Chondrocyte (in vitro differentiated cells): ENCODE measurements around the gene CRB1. TPM values are rescaled to one million over a fixed set of nuclear protein-coding genes. Genes with fewer than 3 reads are reported as not detected.
A peak's percentile ranks its signal among the peaks of the same experiment; 100 is the strongest.

Source experiments
- DNase-seq: peaks from one replicate; pipeline ENCODE4 v3.0.0; 2021; ENCODE audit warnings: mixed read lengths, low spot score
- H3K27ac Mint-ChIP-seq: one replicate; pipeline ENCODE4 v1.8.0; 2021; ENCODE audit warnings: mild to moderate bottlenecking, moderate library complexity, mixed read lengths; ENCODE audit not compliant: unreplicated experiment
- H3K27me3 Mint-ChIP-seq: 2 replicates; pipeline ENCODE4 v1.8.0; 2021; ENCODE audit warnings: low read depth, mixed read lengths
- H3K36me3 Mint-ChIP-seq: 2 replicates; pipeline ENCODE4 v1.8.0; 2021; ENCODE audit warnings: low read depth, mixed read lengths
- H3K4me1 Mint-ChIP-seq: 2 replicates; pipeline ENCODE4 v1.8.0; 2021; ENCODE audit warnings: low read depth, mild to moderate bottlenecking, mixed read lengths
- H3K4me3 Mint-ChIP-seq: one replicate; pipeline ENCODE4 v1.8.0; 2021; ENCODE audit warnings: mild to moderate bottlenecking, moderate library complexity, mixed read lengths; ENCODE audit not compliant: unreplicated experiment
- H3K9me3 Mint-ChIP-seq: 2 replicates; pipeline ENCODE4 v1.8.0; 2021; ENCODE audit warnings: low read depth, mixed read lengths
- CTCF ChIP-seq: fragments of 200-600 bp; sonication (generic); IDR thresholded peaks from 2 replicates; pipeline ENCODE4 v1.5.0; 2021; ENCODE audit warnings: antibody characterized with exemption, mild to moderate bottlenecking, moderate library complexity
- total RNA-seq: library from RNA; stranded (reverse); gene quantifications from 3 replicates; pipeline ENCODE4 v1.2.1, GENCODE V29; 2021

CRB1 gene
- total RNA-seq, 1 donor from 2014 or later: not detected

- no peaks in the 10 kb centered on the region for H3K27me3 Mint-ChIP-seq
- H3K4me3 Mint-ChIP-seq: no peak overlapping the region
Measured at GRCh38 chr1:197435224-197435623, 167.2 kb downstream of the CRB1 start.

GRCh38 chr1:197437601-197438000 lies 169.5 kb downstream of the CRB1 start:
- Mint-ChIP-seq H3K27ac (no peak overlapping the region), H3K27me3 (no peaks in the 10 kb centered on the region), H3K9me3 (no peaks in the 10 kb centered on the region), H3K4me3 (no peak overlapping the region), H3K4me1 (peaks cover 46% of the 10 kb centered on the region), H3K36me3 (no peaks in the 10 kb centered on the region)
- no peak for DNase-seq
- no peak for TF ChIP-seq CTCF

More at GRCh38 chr1:197435224-197435623, 167.2 kb downstream of the CRB1 start:
- no peak overlapping the region for H3K27ac Mint-ChIP-seq
- no peaks in the 10 kb centered on the region for H3K36me3 Mint-ChIP-seq
- no peaks in the 10 kb centered on the region for H3K9me3 Mint-ChIP-seq
- TF ChIP-seq CTCF: no peak
- DNase-seq: no peak
- peaks cover 23% of the 10 kb centered on the region for H3K4me1 Mint-ChIP-seq

GRCh38 chr1:197438010-197438790 lies 170.1 kb downstream of the CRB1 start:
- peaks cover 47% of the 10 kb centered on the region for H3K4me1 Mint-ChIP-seq
- no peaks in the 10 kb centered on the region for H3K9me3 Mint-ChIP-seq
- DNase-seq: no peak
- H3K27me3 Mint-ChIP-seq: no peaks in the 10 kb centered on the region
- H3K4me3 Mint-ChIP-seq: no peak overlapping the region
- H3K36me3 Mint-ChIP-seq: no peaks in the 10 kb centered on the region
- no peak overlapping the region for H3K27ac Mint-ChIP-seq
- no peak for TF ChIP-seq CTCF

- Mint-ChIP-seq H3K27me3 (no peaks in the 10 kb centered on the region), H3K9me3 (no peaks in the 10 kb centered on the region), H3K36me3 (no peaks in the 10 kb centered on the region), H3K4me1 (peaks cover 47% of the 10 kb centered on the region), H3K27ac (no peak overlapping the region), H3K4me3 (no peak overlapping the region)
- DNase-seq: no peak
- TF ChIP-seq CTCF: no peak
Measured at GRCh38 chr1:197439708-197440280, 171.7 kb downstream of the CRB1 start.

- peaks cover 47% of the 10 kb centered on the region for H3K4me1 Mint-ChIP-seq
- H3K9me3 Mint-ChIP-seq: no peaks in the 10 kb centered on the region
- H3K4me3 Mint-ChIP-seq: no peak overlapping the region
- H3K27me3 Mint-ChIP-seq: no peaks in the 10 kb centered on the region
- TF ChIP-seq CTCF: no peak
- peak overlapping the region; percentile 70 for H3K27ac Mint-ChIP-seq
- H3K36me3 Mint-ChIP-seq: no peaks in the 10 kb centered on the region
- no peak for DNase-seq
Measured at GRCh38 chr1:197440715-197441114, 172.7 kb downstream of the CRB1 start.
